Measurements from ENCODE around the gene PLCB4.
A peak's percentile ranks its signal among the peaks of the same experiment; 100 is the strongest.

Gene PLCB4

GRCh38 chr20:9285617-9286016 lies 216.7 kb downstream of the PLCB4 start:
- TF ChIP-seq POLR2AphosphoS5 (IDR thresholded peaks at IDR 0.05; ENCODE audit: borderline replicate concordance, low read depth, low read length) (no peak), FOXP2 (optimal IDR thresholded peaks at IDR 0.05; ENCODE audit: control extremely low read depth, extremely low read length, insufficient read depth) (no peak)
- Histone ChIP-seq H3K27ac (no peak overlapping the region), H3K9ac (ENCODE audit: insufficient read length) (no peak overlapping the region), H3K9me3 (ENCODE audit: low read depth, low read length) (no peaks in the 10 kb centered on the region), H3K4me3 (no peak overlapping the region), H3K36me3 (ENCODE audit: insufficient read depth, low read length) (no peaks in the 10 kb centered on the region)
- DNase-seq (ENCODE audit: low read depth, low spot score), result no peak

GRCh38 chr20:9286501-9287461 lies 217.9 kb downstream of the PLCB4 start:
- Histone ChIP-seq H3K27ac (no peak overlapping the region), H3K9ac (ENCODE audit: insufficient read length) (no peak overlapping the region), H3K4me3 (no peak overlapping the region), H3K9me3 (ENCODE audit: low read depth, low read length) (no peaks in the 10 kb centered on the region), H3K36me3 (ENCODE audit: insufficient read depth, low read length) (no peaks in the 10 kb centered on the region)
- TF ChIP-seq POLR2AphosphoS5 (IDR thresholded peaks at IDR 0.05; ENCODE audit: borderline replicate concordance, low read depth, low read length), result no peak
- no peak for TF ChIP-seq EZH2 (IDR thresholded peaks at IDR 0.05)
- no peak for TF ChIP-seq FOXP2 (optimal IDR thresholded peaks at IDR 0.05; ENCODE audit: control extremely low read depth, extremely low read length, insufficient read depth)
- no peak for DNase-seq (ENCODE audit: low read depth, low spot score)

GRCh38 chr20:9287826-9288225 lies 218.9 kb downstream of the PLCB4 start:
- Histone ChIP-seq H3K4me3 (no peak overlapping the region), H3K9ac (ENCODE audit: insufficient read length) (no peak overlapping the region), H3K9me3 (ENCODE audit: low read depth, low read length) (no peaks in the 10 kb centered on the region), H3K36me3 (ENCODE audit: insufficient read depth, low read length) (no peaks in the 10 kb centered on the region), H3K27ac (no peak overlapping the region)
- TF ChIP-seq FOXP2 (optimal IDR thresholded peaks at IDR 0.05; ENCODE audit: control extremely low read depth, extremely low read length, insufficient read depth), result no peak
- no peak for TF ChIP-seq EZH2 (IDR thresholded peaks at IDR 0.05)
- no peak for TF ChIP-seq POLR2AphosphoS5 (IDR thresholded peaks at IDR 0.05; ENCODE audit: borderline replicate concordance, low read depth, low read length)
- no peak for DNase-seq (ENCODE audit: low read depth, low spot score)

GRCh38 chr20:9290331-9290730 lies 221.4 kb downstream of the PLCB4 start:
- no peak for DNase-seq (ENCODE audit: low read depth, low spot score)
- Histone ChIP-seq H3K9me3 (ENCODE audit: low read depth, low read length) (no peaks in the 10 kb centered on the region), H3K9ac (ENCODE audit: insufficient read length) (no peak overlapping the region), H3K4me3 (no peak overlapping the region), H3K27ac (no peak overlapping the region), H3K36me3 (ENCODE audit: insufficient read depth, low read length) (no peaks in the 10 kb centered on the region)
- TF ChIP-seq EZH2 (IDR thresholded peaks at IDR 0.05) (no peak), FOXP2 (optimal IDR thresholded peaks at IDR 0.05; ENCODE audit: control extremely low read depth, extremely low read length, insufficient read depth) (no peak), POLR2AphosphoS5 (IDR thresholded peaks at IDR 0.05; ENCODE audit: borderline replicate concordance, low read depth, low read length) (no peak)

GRCh38 chr20:9293145-9293544 lies 224.3 kb downstream of the PLCB4 start:
- no peak overlapping the region for H3K9ac ChIP-seq (ENCODE audit: insufficient read length)
- H3K4me3 ChIP-seq, result no peak overlapping the region
- no peak overlapping the region for H3K27ac ChIP-seq
- DNase-seq (ENCODE audit: low read depth, low spot score), result no peak
- no peaks in the 10 kb centered on the region for H3K36me3 ChIP-seq (ENCODE audit: insufficient read depth, low read length)
- TF ChIP-seq FOXP2 (optimal IDR thresholded peaks at IDR 0.05; ENCODE audit: control extremely low read depth, extremely low read length, insufficient read depth) (no peak), POLR2AphosphoS5 (IDR thresholded peaks at IDR 0.05; ENCODE audit: borderline replicate concordance, low read depth, low read length) (no peak), EZH2 (IDR thresholded peaks at IDR 0.05) (no peak)
- H3K9me3 ChIP-seq (ENCODE audit: low read depth, low read length), result no peaks in the 10 kb centered on the region

GRCh38 chr20:9294041-9294440 lies 225.2 kb downstream of the PLCB4 start:
- Histone ChIP-seq H3K4me3 (no peak overlapping the region), H3K27ac (no peak overlapping the region), H3K9ac (ENCODE audit: insufficient read length) (no peak overlapping the region), H3K9me3 (ENCODE audit: low read depth, low read length) (no peaks in the 10 kb centered on the region), H3K36me3 (ENCODE audit: insufficient read depth, low read length) (no peaks in the 10 kb centered on the region)
- TF ChIP-seq EZH2 (IDR thresholded peaks at IDR 0.05) (no peak), FOXP2 (optimal IDR thresholded peaks at IDR 0.05; ENCODE audit: control extremely low read depth, extremely low read length, insufficient read depth) (no peak), POLR2AphosphoS5 (IDR thresholded peaks at IDR 0.05; ENCODE audit: borderline replicate concordance, low read depth, low read length) (no peak)
- DNase-seq (ENCODE audit: low read depth, low spot score), result no peak

GRCh38 chr20:9298906-9299305 lies 230.0 kb downstream of the PLCB4 start:
- Histone ChIP-seq H3K4me3 (peak overlapping the region; percentile 69), H3K27ac (peak overlapping the region; percentile 97), H3K9me3 (ENCODE audit: low read depth, low read length) (no peaks in the 10 kb centered on the region), H3K9ac (ENCODE audit: insufficient read length) (peak overlapping the region; percentile 50), H3K36me3 (ENCODE audit: insufficient read depth, low read length) (no peaks in the 10 kb centered on the region)
- TF ChIP-seq FOXP2 (optimal IDR thresholded peaks at IDR 0.05; ENCODE audit: control extremely low read depth, extremely low read length, insufficient read depth) (no peak), POLR2AphosphoS5 (IDR thresholded peaks at IDR 0.05; ENCODE audit: borderline replicate concordance, low read depth, low read length) (no peak), EZH2 (IDR thresholded peaks at IDR 0.05) (no peak)
- no peak for DNase-seq (ENCODE audit: low read depth, low spot score)

GRCh38 chr20:9300080-9300479 lies 231.2 kb downstream of the PLCB4 start:
- no peak for DNase-seq (ENCODE audit: low read depth, low spot score)

More at GRCh38 chr20:9300080-9300479, 231.2 kb downstream of the PLCB4 start:
- Histone ChIP-seq H3K9ac (ENCODE audit: insufficient read length) (no peak overlapping the region), H3K27ac (peak overlapping the region; percentile 97), H3K9me3 (ENCODE audit: low read depth, low read length) (no peaks in the 10 kb centered on the region), H3K36me3 (ENCODE audit: insufficient read depth, low read length) (no peaks in the 10 kb centered on the region), H3K4me3 (peak overlapping the region; percentile 69)
- TF ChIP-seq FOXP2 (optimal IDR thresholded peaks at IDR 0.05; ENCODE audit: control extremely low read depth, extremely low read length, insufficient read depth) (no peak), POLR2AphosphoS5 (IDR thresholded peaks at IDR 0.05; ENCODE audit: borderline replicate concordance, low read depth, low read length) (no peak), EZH2 (IDR thresholded peaks at IDR 0.05) (no peak)
